ENCODE data around the gene MRPS26. TPM values are rescaled to one million over a fixed set of nuclear protein-coding genes. Genes with fewer than 3 reads are reported as not detected.
"Not testable (repeated sequence)": the region's sequence is repeated elsewhere in the genome, so short reads cannot be mapped to it uniquely, and the experiment has no call there.

Gene MRPS26
- polyA plus RNA-seq, 3 donors, result 63.5 to 81.1 (median 70.7) TPM

DNA sequence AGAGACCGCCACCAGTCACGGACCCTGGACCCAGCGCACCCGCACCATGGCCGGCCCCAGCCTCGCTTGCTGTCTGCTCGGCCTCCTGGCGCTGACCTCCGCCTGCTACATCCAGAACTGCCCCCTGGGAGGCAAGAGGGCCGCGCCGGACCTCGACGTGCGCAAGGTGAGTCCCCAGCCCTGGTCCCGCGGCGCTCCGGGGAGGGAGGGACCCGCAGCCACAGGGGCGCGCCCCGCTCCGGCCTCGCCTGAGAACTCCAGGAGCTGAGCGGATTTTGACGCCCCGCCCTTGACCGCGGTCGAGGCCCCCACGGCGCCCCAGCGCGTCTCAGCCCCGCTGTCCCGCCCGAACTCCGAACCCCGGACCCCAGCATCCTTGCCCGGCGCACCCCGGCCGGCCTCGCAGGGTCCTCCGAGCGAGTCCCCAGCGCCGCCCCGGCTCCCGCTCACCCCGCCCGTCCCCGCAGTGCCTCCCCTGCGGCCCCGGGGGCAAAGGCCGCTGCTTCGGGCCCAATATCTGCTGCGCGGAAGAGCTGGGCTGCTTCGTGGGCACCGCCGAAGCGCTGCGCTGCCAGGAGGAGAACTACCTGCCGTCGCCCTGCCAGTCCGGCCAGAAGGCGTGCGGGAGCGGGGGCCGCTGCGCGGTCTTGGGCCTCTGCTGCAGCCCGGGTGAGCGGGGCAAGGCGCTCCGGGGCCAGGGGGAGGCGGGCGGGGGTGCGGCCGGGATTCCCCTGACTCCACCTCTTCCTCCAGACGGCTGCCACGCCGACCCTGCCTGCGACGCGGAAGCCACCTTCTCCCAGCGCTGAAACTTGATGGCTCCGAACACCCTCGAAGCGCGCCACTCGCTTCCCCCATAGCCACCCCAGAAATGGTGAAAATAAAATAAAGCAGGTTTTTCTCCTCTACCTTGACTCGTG, 26.0 kb downstream of the MRPS26 start, which contains the start of gene OXT:
TSS of gene OXT (plus strand) at position 11 of the 920 bp plus-strand sequence. CDS start at position 47, 36 bp downstream.
- DNase-seq, result no peak

DNA sequence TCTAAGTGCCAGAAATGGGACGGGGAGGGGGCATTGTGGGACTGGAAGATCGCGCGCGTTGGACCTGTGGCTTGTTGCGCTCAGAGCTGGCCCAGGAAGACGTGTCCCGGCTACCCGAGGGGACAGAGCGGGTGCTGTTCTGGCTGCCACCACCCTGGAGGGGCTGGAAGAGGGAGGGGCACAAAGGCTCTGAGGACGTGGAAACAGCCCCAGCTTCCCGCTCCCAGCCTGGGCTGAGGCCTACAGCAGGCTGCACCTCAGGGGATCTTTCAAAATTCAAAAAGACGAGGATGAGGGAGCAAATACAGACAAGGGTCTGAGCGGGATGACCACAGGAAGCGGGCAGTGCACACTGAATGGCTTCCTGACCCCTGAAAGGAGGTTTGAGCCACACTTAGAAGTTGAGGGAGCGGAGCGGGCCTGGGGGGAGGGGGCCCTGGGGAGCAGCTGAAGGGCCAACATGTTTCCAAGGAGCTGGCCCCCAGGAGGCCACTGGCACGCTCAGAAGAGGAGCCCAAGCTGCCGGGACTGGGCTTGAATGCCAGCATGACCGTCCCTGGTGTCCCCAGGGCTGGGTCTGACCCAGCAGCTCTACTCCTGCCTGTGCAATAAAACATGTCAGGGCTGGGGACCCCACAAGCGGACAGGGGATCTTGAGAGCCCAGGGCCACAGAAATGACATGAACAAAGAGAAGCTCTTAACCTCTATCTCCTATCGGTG, 26.8 kb downstream of the MRPS26 start:
- no peak for DNase-seq

DNA sequence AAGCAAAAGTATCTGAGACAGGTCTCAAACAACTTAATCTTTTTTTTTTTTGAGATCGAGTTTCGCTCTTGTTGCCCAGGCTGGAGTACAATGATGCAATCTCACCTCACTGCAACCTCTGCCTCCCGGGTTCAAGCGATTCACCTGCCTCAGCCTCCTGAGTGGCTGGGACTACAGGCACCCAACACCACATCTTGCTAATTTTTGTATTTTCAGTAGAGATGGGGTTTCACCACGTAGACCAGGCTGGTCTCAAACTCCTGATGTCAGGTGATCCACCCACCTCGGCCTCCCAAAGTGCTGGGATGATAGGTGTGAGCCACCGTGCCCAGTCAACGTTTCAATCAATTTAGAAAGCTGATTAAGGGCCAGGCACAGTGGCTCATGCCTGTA, 27.4 kb downstream of the MRPS26 start:
- DNase-seq, result not testable (repeated sequence)

DNA sequence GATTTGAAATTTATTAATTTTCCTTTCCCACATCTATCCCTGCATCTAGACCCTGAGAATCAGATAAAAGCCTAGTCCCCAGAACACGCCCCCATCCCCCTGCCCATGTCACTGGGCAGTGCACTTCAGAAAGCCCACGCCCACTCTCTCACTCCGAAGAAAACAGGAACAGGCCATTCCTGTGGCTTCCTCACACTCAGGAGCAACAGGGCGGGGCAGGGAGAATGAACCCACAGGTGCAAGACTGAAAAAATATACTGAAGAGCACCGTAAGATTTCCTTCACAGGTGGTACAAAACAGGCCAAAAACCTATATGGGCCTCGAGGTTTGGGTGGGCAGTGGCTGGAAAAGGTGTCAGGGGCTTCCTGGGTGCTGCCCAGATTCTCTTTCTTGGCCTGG, 29.0 kb downstream of the MRPS26 start:
- DNase-seq, result no peak

DNA sequence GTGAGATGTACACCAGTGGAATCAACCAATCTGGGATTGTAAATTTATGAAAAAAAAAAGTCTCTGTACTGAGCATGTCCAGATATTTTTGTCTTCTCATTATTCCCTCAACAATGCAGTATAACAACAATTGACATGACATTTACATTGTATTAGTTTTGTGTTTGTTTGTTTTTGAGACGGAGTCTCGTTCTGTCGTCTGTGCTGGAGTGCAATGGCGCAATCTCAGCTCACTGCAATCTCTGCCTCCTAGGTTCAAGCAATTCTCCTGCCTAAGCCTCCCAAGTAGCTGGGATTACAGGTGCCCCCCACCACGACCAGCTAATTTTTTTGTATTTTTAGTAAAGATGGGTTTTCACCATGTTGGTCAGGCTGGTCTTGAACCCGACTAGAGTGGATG, 29.5 kb downstream of the MRPS26 start:
- not testable (repeated sequence) for DNase-seq

DNA sequence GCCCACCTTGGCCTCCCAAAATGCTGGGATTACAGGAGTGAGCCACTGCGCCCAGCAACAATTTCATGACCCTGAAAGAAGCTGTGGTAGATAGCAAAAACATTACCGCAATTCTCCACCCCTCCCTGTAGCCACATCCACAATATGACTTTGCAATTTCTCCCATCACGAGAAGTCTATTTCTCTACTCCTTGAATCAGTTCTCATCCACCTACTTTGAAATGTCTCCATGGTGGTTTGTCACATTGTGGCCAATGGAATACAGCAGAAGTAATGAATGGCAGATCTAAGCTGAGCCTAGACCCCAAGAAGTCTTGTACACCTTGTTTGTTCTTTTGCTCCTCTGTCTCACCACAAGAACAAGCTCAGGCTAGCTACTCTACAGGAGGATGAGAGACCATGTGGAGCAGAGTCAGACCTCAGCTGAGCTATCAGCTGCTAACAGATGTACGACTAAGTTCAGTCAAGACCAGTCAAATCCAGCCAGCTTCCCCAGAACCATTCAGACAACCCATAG, 31.8 kb downstream of the MRPS26 start:
- no peak for DNase-seq

DNA sequence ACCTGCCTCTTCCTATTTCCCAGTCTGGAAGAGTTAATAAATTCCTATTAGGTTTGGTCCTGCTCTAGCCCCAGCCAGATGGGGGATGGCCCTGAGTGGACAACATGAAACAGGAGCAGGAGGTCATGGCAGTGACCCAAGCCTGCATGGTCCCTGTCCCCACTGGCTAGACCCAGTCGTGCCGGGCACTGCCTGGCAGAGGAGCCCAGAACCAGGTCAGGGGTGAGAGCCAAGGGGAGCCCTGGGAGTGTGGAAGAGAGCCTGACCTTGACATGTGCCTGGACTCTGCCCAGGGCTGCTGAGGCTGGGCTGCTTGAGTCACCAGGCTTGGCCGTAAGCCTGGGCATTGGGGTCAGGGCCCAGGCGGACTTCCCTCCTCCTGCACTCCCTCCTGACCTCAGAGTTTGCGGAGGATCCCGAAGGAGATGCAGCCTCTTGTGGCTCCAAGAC, 35.1 kb downstream of the MRPS26 start:
- no peak for DNase-seq

DNA sequence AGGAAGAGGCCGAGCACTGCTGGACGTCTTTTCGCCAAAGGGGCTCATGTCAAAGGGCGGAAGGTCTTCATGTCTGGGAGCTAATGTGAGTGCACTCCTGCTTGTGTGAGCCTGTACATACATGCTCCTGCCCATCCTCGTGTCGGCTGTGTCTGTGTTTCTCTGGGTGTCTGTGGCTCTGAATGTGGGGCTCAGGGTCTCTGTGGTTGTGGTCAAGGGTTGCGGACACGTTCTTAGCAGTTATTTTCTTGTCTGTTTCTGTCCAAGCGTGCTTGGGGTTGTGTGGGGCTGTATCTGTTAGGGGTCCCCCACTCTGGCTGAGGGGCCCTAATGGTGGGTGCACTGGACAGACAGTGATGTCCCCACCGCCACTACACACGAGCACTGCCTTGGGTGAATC, 35.8 kb downstream of the MRPS26 start:
- no peak for DNase-seq

DNA sequence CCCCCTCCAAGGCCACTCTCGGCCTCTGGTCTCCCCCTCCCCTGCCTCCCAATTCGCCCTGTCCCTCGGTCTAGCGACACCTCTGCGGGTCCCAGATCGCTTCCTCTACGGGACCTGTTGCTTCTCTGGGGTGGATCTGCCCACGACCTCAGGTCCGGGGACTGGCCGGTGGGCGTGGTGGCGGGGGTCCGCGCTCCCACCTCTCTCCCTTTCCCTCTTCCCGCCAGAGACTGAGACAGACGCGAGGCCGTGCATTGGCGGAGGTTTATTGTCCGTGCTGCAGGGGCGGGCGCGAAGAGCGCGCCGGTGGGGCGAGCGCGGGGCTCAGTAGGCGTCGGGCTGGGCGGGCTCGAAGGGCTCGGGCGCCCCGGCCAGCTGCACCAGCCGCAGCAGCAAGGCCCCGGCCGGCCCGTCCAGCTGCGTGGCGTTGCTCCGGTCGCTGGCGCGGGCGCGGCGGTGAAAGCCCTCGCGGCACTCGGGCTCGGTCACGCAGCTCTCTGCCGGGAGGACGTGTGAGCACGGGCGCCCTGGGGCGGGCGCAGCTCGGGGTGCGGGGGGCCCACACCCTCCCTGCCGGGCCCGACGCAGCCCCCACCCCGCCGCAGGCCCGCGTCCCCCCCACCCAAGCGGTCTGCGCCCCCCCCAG, 36.6 kb downstream of the MRPS26 start:
- DNase-seq, result no peak

DNA sequence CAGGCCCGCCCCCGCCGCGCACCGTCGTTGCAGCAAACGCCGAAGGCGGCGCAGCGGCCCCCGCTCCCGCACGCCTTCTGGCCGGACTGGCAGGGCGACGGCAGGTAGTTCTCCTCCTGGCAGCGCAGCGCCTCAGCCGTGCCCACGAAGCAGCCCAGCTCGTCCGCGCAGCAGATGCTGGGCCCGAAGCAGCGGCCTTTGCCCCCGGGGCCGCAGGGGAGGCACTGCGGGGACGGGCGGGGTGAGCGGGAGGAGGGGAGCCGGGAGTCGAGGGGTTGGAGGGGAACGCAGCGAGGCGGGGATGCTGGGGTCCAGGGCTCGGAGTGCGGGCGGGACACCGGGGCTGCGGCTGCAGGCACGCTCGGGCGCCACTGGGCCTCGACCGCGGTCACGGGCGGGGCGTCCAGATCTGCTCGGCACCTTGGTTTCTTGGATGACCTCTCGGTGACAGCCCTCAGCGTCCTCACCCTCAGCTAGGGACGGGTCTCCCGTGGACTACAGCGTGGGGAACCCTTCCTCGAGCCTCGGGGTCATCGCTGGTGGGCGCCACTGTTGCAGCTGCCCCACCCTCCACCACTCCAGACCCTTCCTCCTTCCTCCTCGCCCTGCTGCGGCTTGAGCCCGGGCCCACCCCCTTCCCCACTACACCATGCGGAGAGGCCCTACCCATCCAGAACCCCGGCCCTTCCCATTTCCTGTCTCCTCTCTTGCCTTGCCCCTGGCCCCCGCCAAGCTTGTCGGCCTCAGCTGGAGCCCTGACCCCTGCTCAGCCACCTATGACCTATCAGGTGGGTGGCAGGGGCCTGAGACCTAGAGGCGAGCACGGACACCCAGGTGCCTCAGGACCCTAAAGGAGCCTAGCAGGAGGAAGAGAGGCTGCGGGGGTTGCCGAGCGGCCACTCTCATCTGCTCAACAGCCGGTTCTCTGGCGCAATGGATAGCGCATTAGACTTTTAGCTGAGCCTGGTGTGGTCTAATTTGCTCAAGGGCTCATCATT, 37.4 kb downstream of the MRPS26 start:
- DNase-seq, result no peak

DNA sequence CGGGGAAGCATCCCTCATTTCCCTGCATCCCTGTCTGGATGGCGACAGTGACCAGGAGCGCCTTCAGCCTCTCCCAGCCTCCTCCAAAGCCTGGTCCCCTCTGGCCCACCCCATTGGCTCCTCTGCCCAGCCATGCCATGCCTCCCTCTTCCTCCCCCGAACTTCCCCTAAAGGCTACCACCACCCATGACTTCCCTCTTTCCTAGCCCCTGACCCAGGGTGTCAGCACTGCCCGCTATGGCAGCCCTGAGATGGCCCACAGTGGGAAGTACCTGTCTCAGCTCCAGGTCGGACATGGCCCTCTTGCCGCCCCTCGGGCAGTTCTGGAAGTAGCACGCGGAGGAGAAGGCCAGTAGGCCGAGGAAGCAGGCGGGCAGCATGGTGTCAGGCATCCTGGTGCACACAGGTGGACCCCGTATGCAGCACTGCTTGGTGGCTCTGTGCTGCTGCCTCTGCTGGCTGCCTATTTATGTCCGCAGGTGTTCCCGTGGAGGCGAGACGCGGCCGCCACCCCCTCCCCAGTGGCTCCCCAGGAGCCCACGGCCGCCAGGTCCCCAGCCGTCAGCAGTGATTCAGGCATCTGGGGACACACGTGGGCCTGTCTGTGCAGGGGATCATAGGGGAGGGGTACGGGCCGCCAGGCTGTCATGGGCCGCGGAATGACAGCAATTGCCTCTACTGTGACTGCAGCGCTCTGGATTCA, 38.6 kb downstream of the MRPS26 start, which contains the start of gene AVP:
TSS of gene AVP (minus strand) at position 442 of the 703 bp plus-strand sequence. CDS start at position 392, 50 bp downstream.
- no peak for DNase-seq

DNA sequence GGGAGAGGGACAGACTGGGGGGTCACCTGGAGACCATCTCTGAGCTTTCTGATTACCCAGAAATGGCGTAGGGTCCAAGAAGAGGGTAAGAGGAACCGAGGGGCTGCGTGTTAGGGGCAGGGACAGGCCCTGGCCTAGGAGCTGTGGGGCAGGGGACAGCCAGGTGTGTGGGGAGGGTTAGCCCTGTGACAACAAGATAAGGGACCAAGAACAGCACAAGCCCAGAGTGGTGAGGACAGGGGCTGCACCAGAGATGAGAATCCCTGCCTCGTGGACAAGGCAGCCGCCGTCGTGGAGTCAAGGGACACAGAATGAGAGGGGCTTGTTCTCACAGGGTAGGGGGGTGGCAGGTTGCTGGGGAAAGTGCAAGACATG, 39.1 kb downstream of the MRPS26 start:
- no peak for DNase-seq

DNA sequence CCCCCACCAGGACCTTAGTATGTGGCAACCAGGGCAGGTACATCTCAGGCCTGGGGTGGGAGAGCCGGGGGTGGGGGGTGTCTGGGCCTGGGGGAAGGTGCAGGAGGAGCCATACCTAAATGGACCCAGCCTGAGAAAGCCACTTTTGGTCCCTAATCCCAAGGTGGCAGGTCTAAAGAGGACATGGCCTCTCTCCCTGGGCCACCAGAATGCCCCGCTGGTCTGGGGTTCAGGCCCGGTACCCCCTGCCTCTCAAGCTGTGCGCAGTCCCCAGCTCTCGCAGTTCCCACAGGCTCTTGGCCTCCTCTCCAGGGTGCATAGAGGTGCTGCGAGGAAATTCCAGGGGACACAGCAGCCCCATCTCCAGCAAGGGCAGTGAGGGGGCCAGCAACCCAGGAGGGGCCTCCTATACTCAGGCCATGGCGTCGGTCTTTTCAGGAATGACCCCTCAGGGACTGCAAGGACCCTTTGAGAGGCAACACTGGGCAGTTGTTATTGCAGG, 39.8 kb downstream of the MRPS26 start:
- no peak for DNase-seq

DNA sequence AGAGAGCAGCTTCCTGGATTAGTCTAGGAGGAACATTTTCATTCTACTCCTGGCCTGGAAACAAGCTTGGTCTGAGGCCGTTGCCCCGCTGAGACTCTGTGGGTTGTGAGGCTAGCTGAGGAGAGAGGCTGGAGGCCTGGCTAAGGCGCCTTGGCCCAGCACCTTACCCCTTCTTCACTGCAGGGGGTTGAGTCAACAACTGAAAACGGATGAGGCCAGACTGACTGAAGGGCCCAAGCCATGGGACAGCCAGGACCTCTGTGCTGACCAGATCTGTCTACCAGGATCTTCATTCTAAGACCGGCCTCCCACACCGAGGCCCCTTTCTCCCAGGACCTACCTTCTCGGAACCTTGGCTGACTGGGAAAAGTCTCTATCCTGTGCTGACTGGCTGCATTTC, 42.2 kb downstream of the MRPS26 start:
- no peak for DNase-seq

DNA sequence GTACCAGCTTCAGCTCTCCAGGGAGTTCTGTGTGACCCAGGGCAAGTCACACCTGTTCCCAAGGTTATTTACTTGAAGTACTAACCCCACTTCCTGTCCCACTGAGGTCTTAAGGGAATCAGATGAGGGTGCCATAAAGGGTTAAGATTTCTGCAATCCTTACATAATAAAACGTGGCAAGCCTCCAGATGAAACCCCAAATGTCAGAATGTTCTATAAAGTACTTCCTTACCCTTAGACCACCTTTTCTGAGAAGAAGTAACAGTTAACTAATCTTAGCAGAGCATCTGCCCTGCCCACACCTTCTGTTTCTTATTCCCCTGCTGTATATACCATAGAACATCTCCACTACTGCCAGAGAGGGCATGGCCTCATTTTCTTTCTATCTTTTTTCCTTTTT, 44.7 kb downstream of the MRPS26 start:
- DNase-seq, result no peak

DNA sequence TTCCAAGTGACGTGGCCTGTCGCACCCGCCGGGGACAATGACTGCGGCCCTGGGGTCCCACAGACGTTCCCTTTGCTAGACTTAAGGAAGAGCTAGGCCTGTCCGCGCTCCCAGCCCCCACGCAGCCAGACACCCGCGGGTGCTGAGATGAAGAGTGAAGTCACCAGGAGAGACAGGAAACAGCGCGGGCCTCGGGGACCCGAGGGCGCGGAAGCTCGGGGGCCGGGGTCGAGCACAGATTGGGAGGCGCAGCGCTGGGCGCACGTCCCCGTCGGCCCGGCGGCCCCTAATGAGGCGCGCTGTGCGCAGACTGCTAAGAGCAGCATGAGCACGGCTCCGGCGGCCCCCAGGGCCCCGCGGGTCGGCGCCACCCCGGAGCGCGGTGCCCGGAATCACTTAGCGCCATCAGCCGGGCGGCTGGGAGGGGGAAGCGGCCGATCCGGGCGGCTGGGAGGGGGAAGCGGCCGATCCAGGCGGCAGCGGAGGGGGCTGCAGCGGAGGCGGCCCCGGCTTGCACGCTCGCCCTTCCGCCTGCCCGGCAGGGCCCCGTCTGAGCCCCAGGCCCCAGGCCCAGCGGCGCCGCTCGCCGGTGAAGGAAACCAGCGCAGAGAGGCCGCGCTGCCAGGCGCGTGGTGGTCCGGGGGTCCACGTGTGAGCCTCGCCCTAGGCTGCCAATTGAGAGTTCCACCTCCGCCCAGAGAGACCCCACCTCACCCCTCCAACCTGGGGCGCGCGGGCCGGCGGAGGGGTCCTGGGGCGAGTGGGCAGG, 46.9 kb downstream of the MRPS26 start:
- DNase-seq, result no peak

DNA sequence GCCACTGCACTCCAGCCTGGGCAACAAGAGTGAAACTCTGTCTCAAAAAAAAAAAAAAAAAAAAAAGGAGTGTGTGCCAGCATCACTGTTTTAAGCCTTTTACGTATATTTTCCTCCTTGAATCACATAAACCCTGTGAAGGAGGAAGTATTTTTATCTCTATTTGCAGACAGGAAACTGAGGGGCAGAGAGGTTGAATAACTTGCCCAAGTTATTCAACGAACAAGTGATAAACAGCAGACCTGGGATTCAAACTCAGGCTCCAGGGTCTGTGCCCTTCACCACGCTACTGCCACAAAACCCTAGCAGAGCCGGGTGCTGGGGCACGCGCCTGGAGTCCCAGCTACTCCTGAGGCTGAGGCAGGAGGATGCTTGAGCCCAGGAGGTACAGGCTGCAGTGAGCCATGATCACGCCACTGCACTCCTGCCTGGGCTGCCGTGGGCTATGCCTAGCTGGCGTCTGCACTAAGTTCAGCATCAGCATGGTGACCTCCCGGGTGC, 48.1 kb downstream of the MRPS26 start:
- no peak for DNase-seq

DNA sequence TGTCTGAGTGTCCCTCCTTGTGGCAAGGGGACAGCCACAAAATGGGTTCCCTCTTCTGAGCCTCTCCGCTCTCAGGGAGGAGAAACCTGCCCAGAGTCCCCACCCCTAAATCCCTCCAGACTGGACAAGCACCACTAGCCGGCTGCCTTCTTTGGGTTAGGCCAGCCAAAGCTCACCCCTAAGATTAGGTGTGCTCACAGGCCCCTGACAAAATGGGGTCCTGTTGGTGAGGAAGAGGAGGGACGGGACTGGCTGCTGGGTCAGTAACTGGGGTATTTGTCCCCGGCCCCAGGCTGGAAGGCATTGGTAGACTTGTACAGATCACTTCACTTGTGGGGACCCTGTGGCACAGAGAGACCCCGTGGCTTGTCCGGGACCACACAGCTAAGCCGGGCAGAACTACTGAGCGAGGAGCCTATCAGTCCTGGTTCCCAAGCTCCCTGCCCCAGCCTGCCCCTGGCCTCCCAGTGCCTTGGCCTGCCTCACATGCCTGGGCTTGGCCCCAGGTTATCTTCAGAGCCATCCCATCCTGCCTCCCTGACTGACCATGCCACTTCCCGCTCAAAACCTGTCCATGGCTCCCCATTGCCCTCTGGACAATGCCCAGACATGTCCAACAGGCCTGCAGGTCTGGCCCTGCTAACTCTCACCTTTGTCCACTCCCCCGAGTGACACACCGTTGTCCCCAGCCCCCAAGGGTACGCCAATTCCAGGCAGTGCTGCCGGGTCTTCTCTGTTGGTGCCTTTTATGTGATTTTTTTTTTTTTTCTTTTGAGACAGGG, 49.2 kb downstream of the MRPS26 start:
- no peak for DNase-seq

All from renal pelvis (tissue), 4 donors.